OCI-LY7 (cell line): ENCODE results near the gene CTH. TPM values are rescaled to one million over a fixed set of nuclear protein-coding genes. Genes with fewer than 3 reads are reported as not detected.

Experiments
- BruUV-seq: library from RNA; stranded (reverse); fragments of 400-500 nt; replicated peaks from 2 replicates; lab custom pipeline; 2021; lab: Mats Ljungman, UMichigan
- CTCF ChIA-PET: fragments of 300-600 bp; sonication (Branson Sonifier 250); formaldehyde crosslinking; loops from one replicate; lab custom pipeline; 2022; ENCODE audit warnings: antibody characterized with exemption; ENCODE audit not compliant: unreplicated experiment; lab: Charles Lee
- POLR2A ChIA-PET: fragments of 300-600 bp; sonication (Branson Sonifier 250); formaldehyde crosslinking; loops from one replicate; lab custom pipeline; 2022; ENCODE audit warnings: antibody characterized with exemption; lab: Charles Lee
- DNase-seq: peaks from one replicate; pipeline ENCODE4 v3.0.0-alpha.2; 2015; ENCODE audit warnings: low spot score
- H2AFZ ChIP-seq: fragments of 200-600 bp; sonication (generic), shearing (Covaris generic); 2 replicates; pipeline ENCODE4 v1.6.1; 2014; ENCODE audit warnings: mild to moderate bottlenecking, antibody characterized with exemption, low read length, moderate library complexity
- H3K27ac ChIP-seq: fragments of 200-600 bp; sonication (generic); 2 replicates; pipeline ENCODE4 v1.5.1; 2014; ENCODE audit warnings: mixed run types, low read depth, mild to moderate bottlenecking, moderate library complexity, low read length, inconsistent platforms; ENCODE audit not compliant: poor library complexity, severe bottlenecking
- H3K36me3 ChIP-seq: fragments of 200-600 bp; sonication (generic); 2 replicates; pipeline ENCODE4 v1.6.1; 2014; ENCODE audit warnings: mild to moderate bottlenecking, antibody characterized with exemption, low read length, moderate library complexity, mixed read lengths; ENCODE audit not compliant: insufficient read depth
- H3K4me1 ChIP-seq: fragments of 200-600 bp; sonication (generic); 2 replicates; pipeline ENCODE4 v1.5.1; 2014; ENCODE audit warnings: mild to moderate bottlenecking, low read length; ENCODE audit not compliant: insufficient read depth, poor library complexity, severe bottlenecking
- H3K4me2 ChIP-seq: fragments of 200-600 bp; sonication (generic); 2 replicates; pipeline ENCODE4 v1.6.1; 2014; ENCODE audit warnings: mild to moderate bottlenecking, low read length
- H3K4me3 ChIP-seq: fragments of 200-600 bp; sonication (generic); 2 replicates; pipeline ENCODE4 v1.5.1; 2014; ENCODE audit warnings: mild to moderate bottlenecking, low read depth, low read length; ENCODE audit not compliant: poor library complexity, severe bottlenecking
- H3K79me2 ChIP-seq: fragments of 200-600 bp; sonication (generic); 2 replicates; pipeline ENCODE4 v1.6.1; 2016; ENCODE audit warnings: low read depth, mild to moderate bottlenecking, low read length, moderate library complexity, mixed read lengths; ENCODE audit not compliant: insufficient read depth
- H3K9me2 ChIP-seq: fragments of 200-600 bp; sonication (generic); 2 replicates; pipeline ENCODE4 v1.6.1; 2016; ENCODE audit warnings: mild to moderate bottlenecking, low read length, mixed read lengths; ENCODE audit not compliant: insufficient read depth
- H3K9me3 ChIP-seq: fragments of 200-600 bp; sonication (generic); 2 replicates; pipeline ENCODE4 v1.6.1; 2014; ENCODE audit warnings: mild to moderate bottlenecking, mixed run types, low read length, mixed read lengths
- H4K20me1 ChIP-seq: fragments of 200-600 bp; sonication (generic); 2 replicates; pipeline ENCODE4 v1.6.1; 2014; ENCODE audit warnings: mild to moderate bottlenecking, antibody characterized with exemption, low read length, moderate library complexity, mixed read lengths; ENCODE audit not compliant: insufficient read depth
- EZH2phosphoT487 ChIP-seq: fragments of 200-600 bp; sonication (generic); IDR thresholded peaks from 2 replicates; pipeline ENCODE4 v1.6.1; 2018; ENCODE audit warnings: low read depth, borderline replicate concordance, mild to moderate bottlenecking, mixed run types, antibody characterized with exemption, low read length, moderate library complexity, mixed read lengths
- intact Hi-C: fragments of 100-400 bp; cut with micrococcal nuclease; formaldehyde crosslinking; loops from one replicate; pipeline ENCODE4 v1.10.0; 2022; ENCODE audit not compliant: unreplicated experiment
- total RNA-seq, 2 experiments: library from RNA; depleted of rRNA in 1 of 2; stranded (reverse); fragments of >200 nt in 1 of 2; shearing (Covaris generic) in 1 of 2; gene quantifications; 2 replicates each; pipeline ENCODE4 v1.2.3, GENCODE V29; 2014 to 2022
- TF ChIP-seq, protein P1 (sequence below): fragments of 200-600 bp; sonication (generic); conservative IDR thresholded peaks from 2 replicates; pipeline ENCODE4 v1.5.1; 2014; ENCODE audit warnings: mild to moderate bottlenecking, antibody characterized with exemption, low read length, moderate library complexity, mixed read lengths

CTH gene
- total RNA-seq, 2 experiments from 2014 or later = 9.7 to 14.4 TPM

DNA sequence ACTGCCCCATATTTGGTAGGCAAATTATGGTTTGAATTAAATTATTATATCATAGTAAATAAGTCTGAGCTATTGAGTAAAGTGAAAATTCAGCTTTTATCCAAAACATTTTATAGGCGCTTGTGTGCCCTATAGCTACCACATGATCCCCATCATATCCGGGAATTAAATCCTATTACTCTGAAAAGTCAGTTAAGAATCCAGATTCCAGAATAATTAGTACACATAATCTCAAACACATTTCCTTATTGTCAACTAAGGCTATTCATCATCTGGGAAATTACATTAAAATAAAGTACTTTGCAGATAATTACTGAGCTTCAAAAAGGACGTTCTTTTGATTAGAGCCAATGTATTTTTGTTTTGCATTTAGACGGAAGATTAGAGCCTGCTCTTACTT is 72.3 kb downstream of the CTH start:
- no TSS peak for BruUV-seq
- ChIA-PET POLR2A (no interaction called here), CTCF (no interaction called here)
- H3K4me3 ChIP-seq = no peak overlapping the region
- DNase-seq = no peak
- H3K9me2 ChIP-seq = no peaks in the 10 kb centered on the region
- no peaks in the 10 kb centered on the region for H4K20me1 ChIP-seq
- H3K79me2 ChIP-seq = no peaks in the 10 kb centered on the region
- no peak overlapping the region for H2AFZ ChIP-seq
- H3K27ac ChIP-seq = no peak overlapping the region
- H3K9me3 ChIP-seq = no peaks in the 10 kb centered on the region
- no peaks in the 10 kb centered on the region for H3K36me3 ChIP-seq
- no peak overlapping the region for H3K4me2 ChIP-seq
- intact Hi-C loops = loop anchor here (10.0 kb wide), 1 partner anchor 229 kb away; no protein-coding TSS in a partner anchor
- H3K4me1 ChIP-seq = no peaks in the 10 kb centered on the region
- TF ChIP-seq EZH2phosphoT487 = no peak
- TF ChIP-seq, protein P1, sequence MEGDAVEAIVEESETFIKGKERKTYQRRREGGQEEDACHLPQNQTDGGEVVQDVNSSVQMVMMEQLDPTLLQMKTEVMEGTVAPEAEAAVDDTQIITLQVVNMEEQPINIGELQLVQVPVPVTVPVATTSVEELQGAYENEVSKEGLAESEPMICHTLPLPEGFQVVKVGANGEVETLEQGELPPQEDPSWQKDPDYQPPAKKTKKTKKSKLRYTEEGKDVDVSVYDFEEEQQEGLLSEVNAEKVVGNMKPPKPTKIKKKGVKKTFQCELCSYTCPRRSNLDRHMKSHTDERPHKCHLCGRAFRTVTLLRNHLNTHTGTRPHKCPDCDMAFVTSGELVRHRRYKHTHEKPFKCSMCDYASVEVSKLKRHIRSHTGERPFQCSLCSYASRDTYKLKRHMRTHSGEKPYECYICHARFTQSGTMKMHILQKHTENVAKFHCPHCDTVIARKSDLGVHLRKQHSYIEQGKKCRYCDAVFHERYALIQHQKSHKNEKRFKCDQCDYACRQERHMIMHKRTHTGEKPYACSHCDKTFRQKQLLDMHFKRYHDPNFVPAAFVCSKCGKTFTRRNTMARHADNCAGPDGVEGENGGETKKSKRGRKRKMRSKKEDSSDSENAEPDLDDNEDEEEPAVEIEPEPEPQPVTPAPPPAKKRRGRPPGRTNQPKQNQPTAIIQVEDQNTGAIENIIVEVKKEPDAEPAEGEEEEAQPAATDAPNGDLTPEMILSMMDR = no peak

DNA sequence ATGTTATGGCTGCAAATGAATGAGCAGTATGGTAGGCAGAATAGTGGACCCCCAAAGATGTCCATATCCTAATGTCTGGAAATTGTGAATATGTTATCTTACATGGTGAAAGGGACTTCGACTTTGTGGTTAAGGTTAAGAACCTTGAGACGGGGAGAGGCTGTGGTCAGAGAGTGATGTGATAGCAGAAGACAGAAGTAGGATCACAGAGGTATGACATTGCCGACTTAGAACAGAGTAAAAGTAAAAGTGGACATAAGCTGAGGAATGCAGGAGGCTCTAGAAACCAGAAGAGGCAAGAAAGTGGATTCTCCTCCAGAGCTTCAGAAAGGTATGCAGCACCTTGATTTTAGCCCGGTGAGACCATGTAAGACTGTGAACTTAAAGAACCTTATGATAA is 74.6 kb downstream of the CTH start:
- no TSS peak for BruUV-seq
- Histone ChIP-seq H2AFZ (no peak overlapping the region), H3K4me2 (no peak overlapping the region), H3K4me1 (no peaks in the 10 kb centered on the region), H3K79me2 (no peaks in the 10 kb centered on the region), H3K27ac (no peak overlapping the region), H3K4me3 (no peak overlapping the region), H3K36me3 (no peaks in the 10 kb centered on the region), H3K9me3 (no peaks in the 10 kb centered on the region), H3K9me2 (no peaks in the 10 kb centered on the region), H4K20me1 (no peaks in the 10 kb centered on the region)
- no peak for DNase-seq
- ChIA-PET POLR2A (no interaction called here), CTCF (no interaction called here)
- TF ChIP-seq, protein P1 = no peak
- TF ChIP-seq EZH2phosphoT487 = no peak
- intact Hi-C loops = loop anchor here (10.0 kb wide), 1 partner anchor 231 kb away; no protein-coding TSS in a partner anchor

DNA sequence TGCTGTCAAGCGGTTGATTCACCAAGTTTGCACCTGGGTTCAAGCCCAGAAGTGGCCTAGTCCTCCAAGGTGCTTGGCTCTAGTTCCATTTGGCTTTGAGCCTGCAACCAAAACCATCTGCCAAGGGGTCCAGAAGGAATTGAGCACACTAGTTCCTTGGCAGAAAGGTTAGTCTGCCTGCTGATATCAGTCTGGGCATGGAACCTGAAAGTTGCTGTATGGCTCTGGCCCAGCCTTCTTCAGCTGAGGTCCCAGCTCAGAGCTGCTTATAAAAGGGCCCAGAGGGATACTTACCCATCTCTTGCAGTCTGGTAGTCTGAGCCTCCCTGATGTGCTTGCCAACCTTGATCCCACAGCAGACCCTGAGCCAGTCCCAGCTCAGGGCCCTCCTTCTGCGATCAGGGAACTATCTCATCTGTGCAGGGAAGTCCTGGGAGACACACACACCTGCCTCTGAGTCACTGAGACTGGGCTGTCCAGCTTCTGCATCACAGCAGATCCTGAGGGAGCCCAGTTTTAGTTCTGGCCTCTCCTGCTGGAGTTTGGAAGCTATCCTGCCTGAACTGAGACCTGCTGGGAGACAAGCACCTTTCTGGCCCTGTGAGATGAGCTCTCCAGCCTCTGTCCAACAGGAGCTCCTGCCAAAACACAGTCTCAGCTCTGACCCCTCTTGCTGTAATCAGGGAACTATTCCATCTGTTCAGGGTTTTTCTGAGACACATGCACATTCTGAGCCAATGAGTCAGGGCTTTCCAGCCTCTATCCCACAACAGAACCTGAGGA is 75.8 kb downstream of the CTH start:
- no peak overlapping the region for H2AFZ ChIP-seq
- CTCF ChIA-PET = interaction anchor here (0.7 kb wide), 1 partner anchor 329 kb away, joined by 3 read pairs; no protein-coding TSS in a partner anchor
- H3K4me1 ChIP-seq = no peaks in the 10 kb centered on the region
- no peak overlapping the region for H3K4me3 ChIP-seq
- DNase-seq = no peak
- no peak overlapping the region for H3K4me2 ChIP-seq
- no peaks in the 10 kb centered on the region for H3K79me2 ChIP-seq
- POLR2A ChIA-PET = interaction anchor here (0.9 kb wide), 1 partner anchor 75 kb away, joined by 3 read pairs; no protein-coding TSS in a partner anchor
- no TSS peak for BruUV-seq
- intact Hi-C loops = loop anchor here (10.0 kb wide), 1 partner anchor 232 kb away; no protein-coding TSS in a partner anchor
- no peaks in the 10 kb centered on the region for H4K20me1 ChIP-seq
- no peaks in the 10 kb centered on the region for H3K9me3 ChIP-seq
- H3K36me3 ChIP-seq = no peaks in the 10 kb centered on the region
- no peak overlapping the region for H3K27ac ChIP-seq
- H3K9me2 ChIP-seq = no peaks in the 10 kb centered on the region
- TF ChIP-seq, protein P1 = no peak
- no peak for TF ChIP-seq EZH2phosphoT487
